Neutrophil (primary cell): Measurements from ENCODE around the gene SLC47A1.
"Not testable (repeated sequence)": the region's sequence is repeated elsewhere in the genome, so short reads cannot be mapped to it uniquely, and the experiment has no call there.

Experiments used
- H3K27ac ChIP-seq: fragments of 200-600 bp; sonication (generic); 2 replicates; pipeline ENCODE4 v1.5.1; 2016; ENCODE audit warnings: mild to moderate bottlenecking, moderate library complexity
- H3K27me3 ChIP-seq: fragments of 200-600 bp; sonication (generic); 2 replicates; pipeline ENCODE4 v1.6.0; 2016; ENCODE audit warnings: mild to moderate bottlenecking
- H3K36me3 ChIP-seq: fragments of 200-600 bp; sonication (generic); 2 replicates; pipeline ENCODE4 v1.5.1; 2017
- H3K4me1 ChIP-seq, 2 experiments: fragments of 200-600 bp in 1 of 2; sonication (generic) in 1 of 2; 1 replicate in 1 of 2; 2 replicates in 1 of 2; pipeline versions ENCODE4 v1.5.1 to v1.6.1; 2013 to 2016; ENCODE audit warnings: low read depth in 1 of 2, low read length in 1 of 2, mild to moderate bottlenecking in 1 of 2, moderate library complexity in 1 of 2; ENCODE audit not compliant: control insufficient read depth in 1 of 2, insufficient read depth in 1 of 2
- H3K4me3 ChIP-seq, 2 experiments: fragments of 200-600 bp in 1 of 2; sonication (generic) in 1 of 2; 1 replicate in 1 of 2; 2 replicates in 1 of 2; pipeline ENCODE4 v1.5.1; 2013 to 2016; ENCODE audit warnings: low read depth in 1 of 2, low read length in 1 of 2, mild to moderate bottlenecking in 1 of 2, moderate library complexity in 1 of 2
- H3K9me3 ChIP-seq: fragments of 200-600 bp; sonication (generic); 2 replicates; pipeline ENCODE4 v1.5.1; 2016
- TF ChIP-seq, protein P1 (sequence below): fragments of 200-600 bp; sonication (generic); IDR thresholded peaks from 2 replicates; pipeline ENCODE4 v1.5.1; 2016; ENCODE audit warnings: antibody characterized with exemption

The SLC47A1 gene

DNA sequence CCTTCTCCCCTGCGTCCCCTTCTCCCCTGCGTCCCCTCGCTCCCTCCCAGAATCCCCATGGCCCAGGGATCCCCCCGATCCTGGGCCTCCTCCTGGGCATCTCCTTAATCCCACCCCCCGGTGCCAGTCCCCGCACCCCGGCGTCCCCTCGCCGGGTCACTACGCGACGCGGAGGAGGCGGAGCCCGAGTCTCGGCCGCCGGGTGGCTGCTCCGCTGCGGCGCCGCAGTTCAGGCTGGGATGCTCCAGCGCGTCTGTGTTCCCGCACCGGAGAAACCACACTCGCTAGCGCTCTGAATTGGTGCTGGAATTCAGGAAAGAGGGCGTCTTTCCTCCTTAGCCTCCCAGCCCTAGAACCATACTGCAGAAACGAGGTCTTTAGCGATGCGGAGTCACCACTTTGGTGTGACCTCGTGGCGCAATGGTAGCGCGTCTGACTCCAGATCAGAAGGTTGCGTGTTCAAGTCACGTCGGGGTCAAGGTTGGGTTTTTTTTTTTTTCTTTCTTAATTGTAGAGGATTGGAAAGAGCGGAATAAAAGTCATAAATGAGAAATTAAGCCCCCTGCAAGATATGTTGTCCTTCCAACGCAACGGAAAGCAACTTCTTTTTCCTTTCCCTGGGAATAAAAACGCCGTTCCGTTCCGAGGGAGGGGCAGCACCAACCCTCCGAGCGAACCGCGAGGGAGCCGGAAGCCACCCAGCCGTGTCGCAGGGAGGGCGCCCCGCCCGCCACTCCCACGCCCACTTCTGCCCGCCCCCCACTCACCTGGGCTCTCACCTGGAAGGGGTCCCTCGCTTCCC is 25.7 kb upstream of the SLC47A1 start:
- Histone ChIP-seq H3K36me3 (no peaks in the 10 kb centered on the region), H3K4me3 (peak overlapping the region; percentile 69 to 75), H3K27me3 (peaks cover 42% of the 10 kb centered on the region), H3K4me1 (peaks cover 8 to 14% of the 10 kb centered on the region in 2 experiments), H3K27ac (no peak overlapping the region), H3K9me3 (no peaks in the 10 kb centered on the region)
- TF ChIP-seq, protein P1, sequence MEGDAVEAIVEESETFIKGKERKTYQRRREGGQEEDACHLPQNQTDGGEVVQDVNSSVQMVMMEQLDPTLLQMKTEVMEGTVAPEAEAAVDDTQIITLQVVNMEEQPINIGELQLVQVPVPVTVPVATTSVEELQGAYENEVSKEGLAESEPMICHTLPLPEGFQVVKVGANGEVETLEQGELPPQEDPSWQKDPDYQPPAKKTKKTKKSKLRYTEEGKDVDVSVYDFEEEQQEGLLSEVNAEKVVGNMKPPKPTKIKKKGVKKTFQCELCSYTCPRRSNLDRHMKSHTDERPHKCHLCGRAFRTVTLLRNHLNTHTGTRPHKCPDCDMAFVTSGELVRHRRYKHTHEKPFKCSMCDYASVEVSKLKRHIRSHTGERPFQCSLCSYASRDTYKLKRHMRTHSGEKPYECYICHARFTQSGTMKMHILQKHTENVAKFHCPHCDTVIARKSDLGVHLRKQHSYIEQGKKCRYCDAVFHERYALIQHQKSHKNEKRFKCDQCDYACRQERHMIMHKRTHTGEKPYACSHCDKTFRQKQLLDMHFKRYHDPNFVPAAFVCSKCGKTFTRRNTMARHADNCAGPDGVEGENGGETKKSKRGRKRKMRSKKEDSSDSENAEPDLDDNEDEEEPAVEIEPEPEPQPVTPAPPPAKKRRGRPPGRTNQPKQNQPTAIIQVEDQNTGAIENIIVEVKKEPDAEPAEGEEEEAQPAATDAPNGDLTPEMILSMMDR, result no peak

GRCh38 chr17:19508577-19508867 is 25.1 kb upstream of the SLC47A1 start:
- Histone ChIP-seq H3K4me3 (peak overlapping the region; percentile 69 to 75), H3K27ac (no peak overlapping the region), H3K9me3 (no peaks in the 10 kb centered on the region), H3K36me3 (no peaks in the 10 kb centered on the region), H3K27me3 (peaks cover 42% of the 10 kb centered on the region), H3K4me1 (peaks cover 8 to 14% of the 10 kb centered on the region in 2 experiments)
- TF ChIP-seq, protein P1, result no peak

DNA sequence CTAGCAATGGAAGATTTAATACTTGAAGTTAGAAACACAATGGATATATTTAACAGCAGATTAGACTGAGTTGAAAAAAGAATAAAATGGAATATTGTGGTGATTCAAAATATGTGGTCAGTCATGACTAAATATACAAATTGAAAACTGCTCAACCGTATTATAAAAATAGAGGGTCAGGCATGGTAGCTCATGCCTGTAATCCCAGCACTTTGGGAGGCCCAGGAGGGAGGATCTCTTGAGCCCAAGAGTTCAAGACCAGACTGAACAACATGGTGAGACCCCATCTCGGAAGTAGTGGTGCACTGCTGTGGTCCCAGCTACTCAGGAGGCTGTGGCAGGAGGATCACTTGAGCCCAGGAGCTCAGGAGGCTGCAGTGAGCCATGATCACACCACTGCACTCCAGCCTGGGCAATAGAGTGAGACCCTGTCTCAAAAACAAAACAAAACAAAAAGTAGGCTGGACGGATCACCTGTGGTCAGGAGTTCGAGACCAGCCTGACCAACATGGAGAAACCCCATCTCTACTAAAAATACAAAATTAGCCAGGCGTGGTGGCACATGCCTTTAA is 24.3 kb upstream of the SLC47A1 start:
- Histone ChIP-seq H3K4me1 (peaks cover 8 to 19% of the 10 kb centered on the region in 2 experiments), H3K27me3 (peaks cover 42% of the 10 kb centered on the region)
- H3K4me3 ChIP-seq, H3K36me3 ChIP-seq, H3K9me3 ChIP-seq, H3K27ac ChIP-seq: not testable (repeated sequence)

GRCh38 chr17:19510903-19511302 is 22.8 kb upstream of the SLC47A1 start:
- H3K27ac ChIP-seq, result no peak overlapping the region
- no peaks in the 10 kb centered on the region for H3K9me3 ChIP-seq
- H3K4me3 ChIP-seq, result no peak overlapping the region
- peaks cover 29% of the 10 kb centered on the region for H3K27me3 ChIP-seq
- no peaks in the 10 kb centered on the region for H3K36me3 ChIP-seq
- H3K4me1 ChIP-seq, result peaks cover 8 to 19% of the 10 kb centered on the region in 2 experiments
- TF ChIP-seq, protein P1, result no peak

DNA sequence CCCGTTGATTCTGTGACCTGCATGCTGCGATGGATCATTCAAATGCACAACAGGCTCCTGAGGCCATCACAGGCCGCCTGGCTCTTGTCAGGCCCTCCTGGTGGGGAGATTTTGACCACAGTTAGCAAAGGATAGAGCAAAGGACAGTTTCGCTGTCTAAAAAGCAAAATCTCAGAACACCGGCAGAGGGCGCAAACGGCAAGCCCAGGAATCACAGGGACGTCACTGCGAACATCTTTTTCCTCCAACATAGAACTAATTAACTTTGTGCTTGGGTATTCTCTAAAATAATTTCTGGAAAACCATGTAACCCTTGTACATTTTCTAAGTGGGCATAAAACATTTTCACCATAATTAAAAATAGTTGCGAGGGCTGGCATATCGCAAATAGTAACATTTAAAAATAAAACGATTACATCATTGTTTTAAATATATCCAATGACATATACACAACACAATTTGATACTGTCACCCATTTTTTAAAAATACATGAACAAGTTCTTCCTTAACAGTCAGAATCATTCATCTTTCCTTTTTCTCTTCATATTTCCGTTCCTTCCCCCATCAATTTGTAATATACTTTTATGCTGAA is 19.7 kb upstream of the SLC47A1 start:
- H3K27ac ChIP-seq, result no peak overlapping the region
- H3K4me3 ChIP-seq, result no peak overlapping the region

More for the DNA sequence above, 19.7 kb upstream of the SLC47A1 start:
- no peaks in the 10 kb centered on the region for H3K9me3 ChIP-seq
- TF ChIP-seq, protein P1, result peak; percentile 70
- no peaks in the 10 kb centered on the region for H3K36me3 ChIP-seq
- peaks cover 0 to 5% of the 10 kb centered on the region in 2 experiments for H3K4me1 ChIP-seq
- no peaks in the 10 kb centered on the region for H3K27me3 ChIP-seq
